Fibroblast of pulmonary artery (primary cell): ENCODE data around the gene OR52I2.

Source experiments
- DNase-seq: peaks from one replicate; pipeline ENCODE4 v3.0.0-alpha.2; 2010; ENCODE audit warnings: low read depth
- H3K4me3 ChIP-seq: replicated peaks from 2 replicates; pipeline ENCODE4 v1.5.1; 2011; ENCODE audit warnings: low read depth, mild to moderate bottlenecking, control low read depth, low read length, moderate library complexity
- TF ChIP-seq, protein P1 (sequence below): IDR thresholded peaks from 2 replicates; pipeline ENCODE4 v1.5.1; 2011; ENCODE audit warnings: mild to moderate bottlenecking, control low read depth, low read length, inconsistent platforms; ENCODE audit errors: missing control alignments

Gene OR52I2

DNA sequence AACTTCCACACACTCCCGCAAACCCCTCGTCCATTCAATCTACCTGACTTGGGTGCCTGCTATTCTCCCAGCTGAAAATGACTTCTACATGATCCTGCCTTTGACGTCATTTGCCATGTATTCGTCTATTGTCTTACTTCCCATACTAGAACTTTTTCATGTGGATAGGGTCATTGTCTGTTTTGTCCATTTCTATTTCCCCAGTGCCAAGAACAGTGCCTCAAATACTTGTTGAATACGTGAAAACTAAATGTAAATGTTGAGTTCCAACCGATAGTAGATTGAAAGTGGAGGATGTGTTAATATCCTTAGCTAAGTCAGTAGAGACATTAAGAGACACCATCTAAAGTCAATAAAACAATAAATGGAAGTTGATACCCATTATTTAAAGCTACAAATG lies 25.6 kb downstream of the OR52I2 start:
- H3K4me3 ChIP-seq = peak overlapping the region; percentile 63
- peak; percentile 29 for DNase-seq
- TF ChIP-seq, protein P1, sequence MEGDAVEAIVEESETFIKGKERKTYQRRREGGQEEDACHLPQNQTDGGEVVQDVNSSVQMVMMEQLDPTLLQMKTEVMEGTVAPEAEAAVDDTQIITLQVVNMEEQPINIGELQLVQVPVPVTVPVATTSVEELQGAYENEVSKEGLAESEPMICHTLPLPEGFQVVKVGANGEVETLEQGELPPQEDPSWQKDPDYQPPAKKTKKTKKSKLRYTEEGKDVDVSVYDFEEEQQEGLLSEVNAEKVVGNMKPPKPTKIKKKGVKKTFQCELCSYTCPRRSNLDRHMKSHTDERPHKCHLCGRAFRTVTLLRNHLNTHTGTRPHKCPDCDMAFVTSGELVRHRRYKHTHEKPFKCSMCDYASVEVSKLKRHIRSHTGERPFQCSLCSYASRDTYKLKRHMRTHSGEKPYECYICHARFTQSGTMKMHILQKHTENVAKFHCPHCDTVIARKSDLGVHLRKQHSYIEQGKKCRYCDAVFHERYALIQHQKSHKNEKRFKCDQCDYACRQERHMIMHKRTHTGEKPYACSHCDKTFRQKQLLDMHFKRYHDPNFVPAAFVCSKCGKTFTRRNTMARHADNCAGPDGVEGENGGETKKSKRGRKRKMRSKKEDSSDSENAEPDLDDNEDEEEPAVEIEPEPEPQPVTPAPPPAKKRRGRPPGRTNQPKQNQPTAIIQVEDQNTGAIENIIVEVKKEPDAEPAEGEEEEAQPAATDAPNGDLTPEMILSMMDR = no peak

DNA sequence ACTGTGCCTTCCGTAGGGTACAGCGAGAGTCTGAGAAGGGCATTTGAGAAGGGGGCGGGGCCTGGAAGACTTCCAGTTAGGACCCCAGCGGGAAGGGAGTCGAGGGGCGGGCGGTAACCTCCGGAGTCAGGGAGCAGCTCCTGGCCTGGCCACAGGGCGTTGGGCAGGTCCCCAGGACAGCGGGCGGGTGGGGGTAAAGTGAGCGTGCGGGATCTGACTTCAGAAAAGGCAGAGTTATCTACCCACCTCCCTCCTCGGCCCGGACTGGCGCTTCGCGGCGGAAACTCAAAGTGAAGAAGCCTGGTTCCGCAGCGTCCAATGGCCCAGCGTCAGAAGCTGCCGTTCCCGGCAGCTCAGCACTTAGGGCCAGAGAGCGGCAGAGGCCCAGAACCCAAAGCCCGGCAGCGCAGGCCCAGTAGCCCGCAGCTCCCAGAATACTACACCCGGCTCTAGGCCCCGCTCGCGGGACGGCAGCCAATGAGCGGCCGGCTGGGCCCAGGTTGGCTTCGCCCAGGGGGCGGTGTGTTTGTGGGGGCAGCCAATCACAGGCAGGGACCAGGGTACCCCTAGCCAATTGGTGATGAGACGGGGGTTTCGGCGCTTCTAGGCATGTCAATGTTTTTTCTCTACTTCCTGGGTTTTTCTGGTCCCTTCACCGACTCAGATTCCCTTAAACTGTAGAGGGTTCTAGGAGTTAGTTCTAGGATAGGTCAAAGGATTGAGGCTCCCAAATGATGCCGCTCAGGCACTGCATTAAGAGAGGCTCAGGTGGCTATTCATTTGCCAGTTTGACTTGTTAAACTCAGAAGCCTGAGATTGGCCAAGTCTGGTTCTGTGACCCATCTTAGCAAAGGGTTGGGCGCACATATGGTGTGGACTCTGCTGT lies 26.5 kb downstream of the OR52I2 start, which contains the start of gene TRIM68:
Gene TRIM68 (minus strand): TSS at position 451 of the 886 bp plus-strand sequence. CDS start 2,727 bp downstream, outside the sequence.
- H3K4me3 ChIP-seq = peak within 1 kb of the TSS; percentile 63
- TF ChIP-seq, protein P1 = no peak
- peak; percentile 96 for DNase-seq

DNA sequence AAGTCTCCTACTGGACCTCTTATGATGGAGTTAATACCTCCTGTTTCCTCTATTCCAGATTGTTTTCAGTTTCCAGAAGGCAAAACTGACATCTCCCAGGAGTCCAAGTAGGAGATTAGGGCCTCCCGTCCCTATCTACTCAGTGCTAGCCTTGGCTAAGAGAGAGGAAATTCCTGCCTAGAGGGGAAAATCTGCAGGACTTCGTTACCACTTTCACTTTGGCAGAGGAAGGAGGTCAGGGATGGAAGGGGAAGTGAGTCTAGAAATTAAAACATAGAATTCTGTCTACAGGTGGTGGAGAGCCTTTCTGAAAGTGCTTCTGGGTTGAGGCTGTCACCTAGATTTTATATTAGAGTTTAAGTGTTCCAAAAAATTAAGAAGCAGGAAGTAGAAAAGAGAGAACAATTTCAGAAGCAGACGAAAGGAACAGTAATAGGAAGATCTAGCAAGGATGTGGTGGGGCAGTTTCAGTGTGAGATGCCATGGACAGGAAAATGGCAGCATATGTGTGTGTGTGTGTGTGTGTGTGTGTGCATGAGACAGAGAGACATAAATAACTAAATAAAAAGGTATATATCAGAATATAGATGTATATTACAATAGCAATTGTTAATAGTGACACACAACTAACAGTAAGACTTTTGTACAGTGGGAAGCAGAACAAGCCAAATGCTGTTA lies 28.9 kb downstream of the OR52I2 start:
- peak; percentile 37 for DNase-seq
- TF ChIP-seq, protein P1 = no peak
- peak overlapping the region; percentile 32 for H3K4me3 ChIP-seq

DNA sequence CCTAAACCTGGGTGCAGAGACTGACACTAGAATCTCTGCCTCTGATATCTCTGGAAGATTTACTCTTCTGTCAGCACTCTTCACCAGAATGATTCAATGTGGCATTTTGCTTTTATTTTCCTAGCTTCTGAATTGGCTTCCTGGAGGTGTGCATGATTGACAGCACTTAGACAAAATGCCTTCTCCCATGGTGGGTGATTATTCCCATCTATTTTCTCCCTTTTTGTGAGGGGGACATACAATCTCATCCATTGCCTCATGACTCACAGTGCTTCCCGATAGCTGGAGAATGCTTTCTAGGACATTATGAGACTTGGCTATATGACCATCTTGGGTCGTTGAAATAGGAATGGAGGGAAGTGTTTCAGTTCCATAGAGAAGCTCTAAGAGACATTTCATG lies 30.4 kb downstream of the OR52I2 start:
- no peak overlapping the region for H3K4me3 ChIP-seq
- TF ChIP-seq, protein P1 = no peak
- no peak for DNase-seq

DNA sequence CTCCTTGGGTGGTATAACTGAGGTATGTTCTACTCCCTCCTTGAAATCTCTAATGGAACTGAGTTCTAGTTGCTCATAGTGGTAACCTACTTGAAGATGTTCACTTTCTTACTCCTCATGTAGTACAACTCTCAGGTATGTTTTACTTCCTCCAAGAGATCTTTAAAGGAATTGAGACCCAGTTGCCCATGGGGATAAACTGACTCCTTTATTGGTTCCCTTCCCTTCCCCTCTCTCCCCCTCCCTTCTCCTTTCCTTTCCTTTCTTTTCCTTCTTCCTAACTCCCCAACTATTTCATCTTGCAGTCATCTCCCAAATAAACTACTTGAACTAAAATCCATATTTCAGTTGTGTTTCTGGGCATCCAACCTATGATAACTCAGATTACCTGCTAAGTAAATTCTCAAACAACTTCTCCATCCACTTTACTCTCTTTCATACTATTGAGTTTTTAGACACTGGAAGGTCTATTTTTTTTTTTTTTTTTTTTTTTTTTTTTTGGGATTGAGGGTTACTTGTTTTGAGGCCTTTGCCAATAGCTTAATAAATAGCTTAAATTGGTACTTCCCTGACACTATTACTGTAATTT lies 34.4 kb downstream of the OR52I2 start:
- TF ChIP-seq, protein P1 = no peak
- H3K4me3 ChIP-seq = no peak overlapping the region
- DNase-seq = no peak

DNA sequence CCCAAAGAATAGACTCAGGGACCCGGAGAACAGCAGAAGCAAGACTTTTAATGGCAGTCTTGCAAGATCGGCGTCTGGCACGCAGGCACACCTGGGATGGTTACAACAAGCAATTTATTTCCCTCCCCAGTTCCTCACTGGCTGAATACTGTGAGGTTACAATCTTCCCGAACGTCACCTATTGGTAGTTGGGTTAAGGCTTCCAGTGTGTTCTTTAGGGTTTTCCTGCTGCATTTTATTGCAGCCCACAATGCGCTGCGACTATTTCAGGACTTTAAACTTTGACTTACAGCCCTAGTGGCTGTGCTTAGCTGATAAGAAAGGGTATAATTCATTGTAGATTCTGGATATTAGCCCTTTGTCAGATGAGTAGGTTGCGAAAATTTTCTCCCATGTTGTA lies 38.0 kb downstream of the OR52I2 start:
- H3K4me3 ChIP-seq = no peak overlapping the region
- no peak for DNase-seq
- TF ChIP-seq, protein P1 = no peak
